GM21576 (cell line): ENCODE measurements around the gene NT5C2.
"Not testable (repeated sequence)": the region's sequence is repeated elsewhere in the genome, so short reads cannot be mapped to it uniquely, and the experiment has no call there.

Experiments
- ATAC-seq: cut with Tn5 transposase; IDR thresholded peaks from one replicate; pipeline ENCODE4 v1.9.1; 2021; ENCODE audit warnings: mild to moderate bottlenecking, moderate library complexity; ENCODE audit not compliant: unreplicated experiment

The NT5C2 gene

DNA sequence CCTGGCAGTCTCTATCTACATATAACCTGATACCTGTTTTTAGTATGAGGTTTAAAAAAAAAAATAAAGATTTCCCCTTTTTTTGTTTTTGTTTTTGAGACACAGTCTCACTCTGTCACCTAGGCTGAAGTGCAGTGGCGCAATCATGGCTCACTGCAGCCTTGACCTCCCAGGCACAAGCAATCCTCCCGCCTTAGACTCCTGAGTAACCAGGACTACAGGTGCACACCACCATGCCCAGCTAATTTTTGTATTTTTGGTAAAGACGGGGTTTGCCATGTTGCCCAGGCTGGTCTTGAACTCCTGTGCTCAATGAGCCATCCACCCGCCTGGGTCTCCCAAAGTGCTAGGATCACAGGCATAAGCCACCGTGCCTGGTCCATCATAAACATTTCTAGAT, 25.5 kb downstream of the NT5C2 start:
- not testable (repeated sequence) for ATAC-seq

DNA sequence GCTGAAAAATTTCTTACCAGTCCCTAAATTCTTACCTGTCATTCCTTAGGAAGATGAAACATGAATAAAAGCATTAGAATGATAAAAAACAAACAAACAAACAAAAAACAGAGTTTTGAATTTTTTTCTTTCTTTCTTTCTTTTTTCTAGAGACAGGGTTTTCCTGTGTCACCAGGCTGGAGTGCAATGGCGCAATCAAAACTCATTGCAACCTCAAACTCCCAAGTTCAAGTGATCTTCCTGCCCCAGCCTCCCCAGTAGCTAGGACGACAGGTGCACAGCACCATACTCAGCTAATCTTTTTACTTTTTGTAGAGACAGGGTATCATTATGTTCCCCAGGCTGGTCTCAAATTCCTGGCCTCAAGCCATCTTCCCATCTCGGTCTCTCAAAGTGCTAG, 26.5 kb downstream of the NT5C2 start:
- ATAC-seq: no peak

DNA sequence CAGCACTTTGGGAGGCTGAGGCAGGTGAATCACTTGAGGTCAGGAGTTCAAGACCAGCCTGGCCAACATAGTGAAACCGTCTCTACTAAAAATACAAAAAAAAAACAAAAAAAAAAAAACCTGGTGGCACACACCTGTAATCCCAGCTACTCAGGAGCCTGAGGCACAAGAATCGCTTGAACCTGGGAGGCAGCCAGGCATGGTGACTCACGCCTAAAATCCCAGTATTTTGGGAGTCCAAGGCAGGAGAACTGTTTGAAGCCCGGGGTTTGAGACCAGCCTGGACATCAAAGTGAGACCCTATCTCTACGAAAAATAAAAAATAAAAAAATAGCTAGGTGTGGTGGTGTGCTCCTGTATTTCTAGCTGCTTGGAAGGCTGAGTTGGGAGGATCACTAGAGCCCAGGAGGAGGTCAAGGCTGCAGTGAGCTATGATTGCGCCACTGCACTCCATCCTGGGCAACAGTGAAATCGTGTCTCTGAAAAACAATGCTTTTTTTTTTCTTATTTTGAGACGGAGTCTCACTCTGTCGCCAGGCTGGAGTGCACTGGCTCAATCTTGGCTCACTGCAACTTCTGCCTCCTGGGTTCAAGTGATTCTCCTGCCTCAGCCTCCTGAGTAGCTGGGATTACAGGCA, 29.2 kb downstream of the NT5C2 start:
- not testable (repeated sequence) for ATAC-seq

DNA sequence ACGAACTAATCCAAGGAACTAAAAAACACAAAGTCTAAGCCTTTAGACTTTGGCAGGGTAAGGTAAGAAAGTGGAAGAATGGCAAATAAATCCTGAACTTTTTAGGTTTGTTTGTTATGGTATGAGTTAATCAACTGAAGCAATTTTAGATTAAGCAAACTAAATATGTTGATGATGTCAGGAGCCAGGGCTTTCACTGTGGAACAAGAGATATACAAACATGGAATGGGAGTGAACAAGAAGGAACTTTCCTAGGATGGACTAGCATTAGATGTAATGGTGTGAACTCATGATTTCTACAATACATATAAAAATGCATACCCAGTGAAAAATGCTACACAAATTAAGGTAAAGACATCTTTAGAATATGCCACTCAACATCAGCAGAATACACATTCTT, 35.8 kb downstream of the NT5C2 start:
- no peak for ATAC-seq

DNA sequence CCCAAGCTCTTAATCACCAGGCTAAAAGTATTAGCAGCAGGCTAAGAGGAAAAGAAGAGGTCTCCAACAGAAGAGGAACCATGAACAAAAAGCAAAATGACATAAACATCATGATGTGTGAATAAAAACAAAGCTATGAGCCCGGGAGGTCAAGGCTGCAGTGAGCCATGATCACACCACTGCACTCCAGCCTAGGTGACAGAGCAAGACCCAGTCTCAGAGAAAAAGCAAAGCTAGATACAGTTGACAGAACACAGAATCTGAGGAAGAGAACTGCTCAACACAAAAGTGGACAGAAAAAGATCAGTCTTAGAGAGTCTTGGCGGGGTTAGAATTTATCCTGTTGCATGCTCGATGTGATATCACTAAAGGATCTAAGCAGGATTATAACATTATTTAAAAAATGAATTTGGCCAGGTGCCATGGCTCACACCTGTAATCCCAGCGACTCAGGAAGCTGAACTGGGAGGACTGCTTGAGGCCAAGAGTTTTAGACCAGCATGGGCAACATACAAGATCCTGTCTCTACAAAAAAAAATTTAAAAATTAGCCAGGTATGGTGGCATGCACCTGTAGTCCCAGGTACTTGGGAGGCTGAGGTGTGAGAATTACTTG, 37.5 kb downstream of the NT5C2 start:
- ATAC-seq: no peak

DNA sequence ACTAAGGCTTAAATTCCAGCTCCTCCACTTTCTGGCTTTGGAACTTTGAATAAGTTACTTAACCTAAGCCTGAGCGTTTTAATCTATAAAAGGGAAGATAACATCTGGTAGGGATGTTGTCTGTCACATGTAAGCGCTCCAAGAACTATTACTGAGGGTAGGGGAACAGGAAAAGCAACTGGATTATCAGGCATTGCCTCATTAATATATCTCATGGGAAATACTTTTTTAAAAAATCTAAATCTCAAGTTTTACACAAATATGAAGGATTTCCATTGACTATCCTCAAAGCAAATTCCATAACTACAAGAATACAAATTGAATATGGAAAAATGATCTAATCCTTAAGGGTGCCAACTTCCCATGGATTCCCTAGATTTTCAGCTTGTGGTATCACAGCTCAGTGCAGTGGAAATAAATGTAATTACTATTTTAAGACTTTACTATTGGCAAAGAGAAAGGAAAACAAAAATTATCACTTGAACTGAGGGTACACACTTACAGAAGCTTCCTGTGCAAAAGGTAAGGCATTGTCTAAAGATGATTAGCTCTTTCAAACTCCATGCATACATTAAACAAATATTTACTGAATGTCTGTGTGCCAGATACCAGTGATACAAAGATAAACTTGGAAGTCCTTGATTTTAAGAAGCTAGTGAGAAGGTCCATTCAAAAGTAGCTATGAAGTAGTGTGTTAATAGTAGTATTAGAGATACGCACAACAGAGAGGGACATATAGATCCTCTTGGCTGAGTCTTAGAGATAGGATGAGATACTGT, 38.4 kb downstream of the NT5C2 start:
- no peak for ATAC-seq

DNA sequence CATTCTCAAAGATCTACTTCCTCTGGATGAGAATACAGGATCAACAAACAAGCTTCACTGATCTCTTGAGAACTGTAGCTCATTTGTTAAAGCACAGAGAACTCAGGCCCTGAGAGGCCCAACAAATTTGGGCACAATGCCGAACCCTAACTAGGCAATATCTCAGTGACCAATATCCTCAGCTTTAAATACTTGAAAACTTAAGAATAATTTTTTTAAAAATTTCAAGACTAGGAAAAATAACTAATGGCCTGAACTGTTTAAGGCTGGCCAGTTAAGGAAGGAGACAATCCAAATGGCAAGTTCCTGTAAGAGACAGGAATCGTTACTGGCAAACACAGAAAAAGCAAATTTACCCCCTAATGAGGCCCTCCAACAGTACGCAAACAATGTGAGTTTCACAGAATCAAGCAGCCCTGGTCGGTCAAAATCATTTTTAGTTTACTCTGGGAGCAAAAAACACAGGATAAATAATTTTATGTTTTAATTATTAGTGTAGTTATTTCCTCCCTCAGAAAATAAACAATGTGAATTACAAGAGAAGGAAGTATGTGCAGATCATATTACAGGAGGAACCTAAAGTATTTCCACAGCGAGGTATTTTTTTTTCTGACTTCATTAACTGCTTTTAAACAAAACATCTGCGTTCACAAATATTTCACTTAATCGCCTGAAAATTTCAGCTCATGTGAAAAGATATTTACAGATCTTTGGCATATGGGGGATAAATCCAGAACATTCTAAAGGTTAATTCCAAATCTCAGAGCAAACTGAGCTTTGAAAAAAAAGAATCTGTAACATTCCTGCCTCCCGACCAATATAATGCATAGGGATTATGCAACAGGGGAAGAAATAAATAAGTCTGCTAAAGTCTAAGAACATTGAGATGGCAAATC, 39.5 kb downstream of the NT5C2 start:
- no peak for ATAC-seq

DNA sequence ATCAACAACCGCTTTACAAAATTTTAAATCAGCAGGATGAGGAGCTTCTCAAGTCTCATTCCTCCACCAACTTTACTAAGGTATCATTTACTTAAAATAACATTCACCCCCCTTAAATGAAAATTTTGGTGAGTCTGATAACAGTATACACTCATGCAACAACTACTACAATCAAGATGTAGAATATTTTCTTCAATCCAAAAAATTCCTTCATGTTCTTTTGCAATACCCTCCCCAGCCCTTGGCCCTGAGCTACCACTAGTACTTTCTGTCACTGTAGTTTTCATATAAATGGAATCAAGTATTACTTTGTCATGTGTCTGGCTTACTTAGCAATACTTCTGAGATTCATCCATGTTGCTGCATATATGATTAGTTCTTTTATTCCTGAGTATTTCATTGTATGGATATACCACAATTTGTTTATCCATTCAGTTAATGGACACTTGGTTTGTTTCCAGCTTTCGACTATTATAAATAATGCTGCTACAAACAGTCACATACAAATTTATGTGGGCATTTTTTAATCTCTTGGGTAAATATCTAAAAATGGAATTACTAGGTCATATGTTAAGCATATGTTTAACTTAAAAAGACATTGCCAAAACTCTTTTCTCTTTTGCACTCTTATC, 43.0 kb downstream of the NT5C2 start:
- no peak for ATAC-seq

DNA sequence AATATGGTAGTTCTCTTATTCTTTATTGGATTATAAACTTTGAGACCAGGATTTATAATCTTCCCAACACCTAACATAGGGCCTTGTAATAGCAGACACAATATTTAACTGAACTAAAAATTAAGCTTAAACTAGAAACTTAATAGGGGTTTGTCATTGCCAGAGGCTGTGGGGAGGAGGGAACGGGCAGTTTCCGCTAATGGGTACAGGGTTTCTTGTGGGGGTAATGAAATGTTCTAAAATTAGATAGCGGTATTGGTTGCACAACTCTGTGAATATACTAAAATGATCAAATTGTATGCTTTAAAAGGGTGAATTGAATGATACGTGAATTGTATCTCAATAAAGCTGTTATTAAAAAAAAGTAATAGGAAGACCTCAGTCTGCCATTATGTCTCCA, 45.4 kb downstream of the NT5C2 start:
- no peak for ATAC-seq

DNA sequence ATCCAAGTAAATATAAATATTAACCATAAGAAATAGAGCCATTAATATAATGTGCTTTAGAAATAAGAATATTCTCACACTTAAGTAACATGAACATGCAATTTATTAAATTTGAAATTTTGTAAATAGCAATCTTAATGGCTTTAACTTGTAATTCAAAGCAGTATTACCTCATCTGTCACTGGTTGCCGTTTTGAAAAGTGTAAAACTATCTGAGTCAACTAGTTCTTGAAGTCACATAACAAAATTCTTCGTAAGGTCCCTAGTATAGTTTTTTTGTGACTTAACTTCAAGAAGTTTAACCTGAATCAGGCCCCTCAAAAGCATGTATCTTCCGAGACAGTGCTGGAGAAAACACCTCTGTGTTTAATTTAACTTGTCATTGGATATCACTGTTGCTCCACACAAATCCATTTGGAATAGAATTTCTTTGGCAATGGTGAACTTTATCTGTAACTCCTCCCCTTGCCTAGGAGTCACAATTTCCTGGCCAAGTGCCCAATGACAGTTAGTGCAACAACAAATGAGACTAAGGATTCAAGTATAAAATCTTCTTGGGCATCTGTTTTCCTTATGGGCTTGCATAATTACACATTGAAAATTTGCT, 47.1 kb downstream of the NT5C2 start:
- ATAC-seq: no peak

DNA sequence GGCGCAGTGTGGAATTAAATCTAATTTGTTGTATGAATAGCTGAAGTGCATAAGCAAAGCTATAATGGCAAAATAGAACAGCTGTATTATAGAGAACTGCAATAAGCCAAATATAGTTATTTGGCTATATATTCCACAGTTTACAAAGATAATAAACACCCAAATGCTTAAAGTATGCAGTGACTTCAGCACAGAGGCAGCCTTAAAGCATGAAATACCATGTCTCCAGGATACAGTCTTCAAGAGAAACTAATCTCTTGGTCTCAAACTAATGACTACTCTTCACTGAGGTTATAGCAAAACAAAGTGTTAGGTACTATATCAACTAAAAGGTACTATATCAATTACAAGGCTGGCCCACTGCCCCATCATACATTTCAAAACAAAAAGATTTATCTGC, 48.0 kb downstream of the NT5C2 start:
- no peak for ATAC-seq

DNA sequence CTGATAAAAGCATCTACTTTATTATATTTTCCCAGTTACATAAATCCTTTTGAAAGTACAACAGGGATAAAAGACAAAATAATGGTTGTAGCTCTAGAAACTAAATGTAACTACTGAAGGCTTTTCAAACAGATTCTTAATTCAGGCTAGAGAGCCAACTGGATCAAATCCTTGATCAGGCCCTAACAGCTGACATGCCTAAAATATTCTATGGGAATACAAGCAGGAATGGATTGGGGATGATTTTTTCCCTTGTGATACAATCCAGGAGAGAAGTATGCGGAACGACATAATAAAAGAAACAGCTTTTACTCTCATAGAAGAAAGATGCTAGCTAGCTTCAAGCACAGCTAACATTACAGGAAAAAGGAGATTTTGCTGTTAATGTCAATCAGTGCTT, 49.0 kb downstream of the NT5C2 start:
- ATAC-seq: no peak

DNA sequence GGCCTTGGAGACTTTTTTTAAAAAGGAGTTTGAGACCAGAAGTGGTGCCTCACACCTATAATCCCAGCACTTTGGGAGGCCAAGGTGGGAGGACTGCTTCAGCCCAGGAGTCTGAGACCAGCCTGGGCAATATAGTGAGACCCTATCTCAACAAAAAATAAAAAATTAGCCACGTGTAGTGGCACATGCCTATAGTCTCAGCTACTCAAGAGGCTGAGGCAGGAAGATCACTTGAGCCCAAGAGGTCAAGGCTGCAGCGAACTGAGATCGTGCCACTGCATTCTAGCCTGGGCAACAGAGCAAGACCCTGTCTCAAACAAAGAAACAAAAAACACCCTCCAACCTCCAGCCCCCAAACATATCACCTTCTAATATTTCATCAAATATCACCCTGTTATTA, 49.4 kb downstream of the NT5C2 start:
- not testable (repeated sequence) for ATAC-seq

DNA sequence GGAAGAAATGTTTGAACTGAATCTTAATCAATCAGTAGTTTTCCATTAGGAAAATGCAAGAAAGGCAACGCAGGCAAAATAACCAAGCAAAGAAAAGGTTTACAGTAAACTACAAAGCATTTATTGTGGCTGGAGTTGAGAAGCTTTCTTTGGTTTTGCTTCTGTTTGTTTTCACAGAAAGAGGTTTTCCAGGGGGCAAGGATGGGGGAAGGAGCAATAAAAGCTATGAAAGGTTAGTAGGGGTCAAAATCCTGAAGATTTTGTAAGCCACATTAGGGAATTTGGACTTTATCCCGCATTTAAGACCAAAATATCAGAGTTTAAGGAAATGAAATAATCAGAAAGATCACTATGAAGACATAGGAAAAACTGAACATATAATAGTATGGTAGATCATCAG, 51.1 kb downstream of the NT5C2 start:
- no peak for ATAC-seq

DNA sequence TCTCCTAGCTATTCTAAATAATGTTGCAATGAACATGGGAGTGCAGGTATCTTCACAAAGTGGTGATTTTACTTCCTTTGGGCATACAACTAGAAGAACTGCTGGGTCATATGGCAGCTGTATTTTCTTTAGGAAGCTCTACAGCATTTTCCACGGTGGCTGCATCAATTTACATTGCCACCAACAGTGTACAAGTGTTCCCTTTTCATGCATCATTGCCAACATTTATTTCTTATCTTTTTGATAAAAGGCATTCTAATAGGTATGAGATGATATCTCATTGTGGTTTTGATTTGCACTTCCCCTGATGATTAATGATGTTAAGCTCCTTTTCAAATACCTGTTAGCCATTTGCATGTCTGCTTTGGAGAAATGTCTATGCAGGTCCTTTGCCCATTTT, 52.6 kb downstream of the NT5C2 start:
- ATAC-seq: no peak

DNA sequence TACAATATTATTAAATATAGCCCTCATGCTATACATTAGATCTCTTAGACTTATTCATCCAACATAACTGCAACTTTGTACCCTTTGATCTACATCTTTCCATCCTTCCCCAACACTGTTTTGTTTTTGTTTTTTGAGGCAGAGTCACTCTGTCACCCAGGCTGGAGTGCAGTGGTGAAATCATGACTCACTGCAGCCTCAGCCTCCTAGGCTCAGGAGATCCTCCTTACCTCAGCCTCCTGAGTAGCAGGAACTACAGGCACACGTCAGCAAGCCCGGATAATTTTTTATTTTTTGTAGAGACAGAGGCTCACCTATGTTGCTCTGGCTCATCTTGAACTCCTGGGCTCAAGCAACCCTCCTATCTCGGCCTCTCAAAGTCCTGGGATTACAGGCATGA, 53.3 kb downstream of the NT5C2 start:
- no peak for ATAC-seq

DNA sequence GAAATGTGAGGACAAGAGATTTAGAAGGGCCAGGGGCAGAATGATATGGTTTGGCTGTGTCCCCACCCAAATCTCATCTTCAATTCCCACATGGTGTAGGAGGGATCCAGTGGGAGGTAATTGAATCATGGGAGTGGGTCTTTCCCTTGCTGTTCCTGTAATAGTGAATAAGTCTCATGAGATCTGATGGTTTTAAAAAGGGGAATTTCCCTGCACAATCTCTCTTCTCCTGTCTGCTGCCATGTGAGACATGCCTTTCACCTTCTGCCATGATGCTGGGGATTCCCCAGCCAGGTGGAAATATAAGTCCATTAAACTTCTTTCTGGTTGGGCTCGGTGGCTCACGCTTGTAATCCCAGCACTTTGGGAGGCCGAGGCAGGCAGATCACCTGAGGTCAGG, 57.9 kb downstream of the NT5C2 start:
- not testable (repeated sequence) for ATAC-seq

DNA sequence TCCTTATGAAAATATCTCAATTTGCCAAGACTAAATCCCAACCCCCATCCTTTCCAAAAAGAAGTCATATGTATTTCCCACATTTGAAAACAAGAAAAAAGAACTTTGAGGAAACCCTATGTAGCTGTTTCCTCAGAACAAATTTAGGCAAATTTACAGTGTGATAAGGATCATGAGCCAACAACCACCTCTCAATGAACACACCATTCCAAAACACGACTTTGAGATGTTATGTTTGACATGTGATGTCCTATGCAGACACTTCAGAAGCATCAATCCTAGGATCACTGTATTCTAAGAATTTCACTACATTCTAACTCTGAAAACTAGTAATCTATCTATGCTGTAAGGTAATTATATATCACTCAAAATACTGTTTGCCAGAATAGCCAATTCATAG, 62.2 kb downstream of the NT5C2 start:
- ATAC-seq: no peak

DNA sequence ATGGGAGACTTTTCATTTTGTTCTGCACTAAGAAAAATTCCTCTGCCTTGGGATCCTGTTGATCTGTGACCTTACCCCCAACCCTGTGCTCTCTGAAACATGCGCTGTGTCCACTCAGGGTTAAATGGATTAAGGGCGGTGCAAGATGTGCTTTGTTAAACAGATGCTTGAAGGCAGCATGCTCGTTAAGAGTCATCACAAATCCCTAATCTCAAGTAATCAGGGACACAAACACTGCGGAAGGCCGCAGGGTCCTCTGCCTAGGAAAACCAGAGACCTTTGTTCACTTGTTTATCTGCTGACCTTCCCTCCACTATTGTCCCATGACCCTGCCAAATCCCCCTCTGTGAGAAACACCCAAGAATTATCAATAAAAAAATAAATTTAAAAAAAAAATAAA, 62.9 kb downstream of the NT5C2 start:
- not testable (repeated sequence) for ATAC-seq

DNA sequence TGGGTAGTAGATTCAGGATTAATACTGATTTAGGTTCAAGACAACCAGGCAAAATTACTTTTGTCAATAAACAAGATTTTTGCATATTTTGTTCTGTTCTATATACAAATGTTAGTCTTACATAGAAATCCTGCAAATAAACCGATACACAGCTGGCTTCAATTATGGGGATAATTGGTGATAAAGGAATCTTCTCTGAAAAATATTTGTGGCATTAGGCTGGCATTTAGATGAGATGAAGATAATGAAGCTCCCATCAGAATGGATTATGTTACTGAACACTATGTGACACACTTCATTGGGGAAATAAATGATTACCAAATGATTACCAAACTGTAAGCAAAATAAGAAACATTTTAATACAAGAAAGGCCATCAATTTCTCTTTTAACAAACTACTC, 65.8 kb downstream of the NT5C2 start:
- no peak for ATAC-seq
